Hippocampal formation (tissue), 2 donors: ENCODE results near the gene GLIS2.
"Not testable (repeated sequence)": the region's sequence is repeated elsewhere in the genome, so short reads cannot be mapped to it uniquely, and the experiment has no call there.

Source experiments
- DNase-seq, 2 donors: peaks; one replicate each; lab custom pipeline; 2025; lab: John Stamatoyannopoulos, UW

Gene GLIS2

DNA sequence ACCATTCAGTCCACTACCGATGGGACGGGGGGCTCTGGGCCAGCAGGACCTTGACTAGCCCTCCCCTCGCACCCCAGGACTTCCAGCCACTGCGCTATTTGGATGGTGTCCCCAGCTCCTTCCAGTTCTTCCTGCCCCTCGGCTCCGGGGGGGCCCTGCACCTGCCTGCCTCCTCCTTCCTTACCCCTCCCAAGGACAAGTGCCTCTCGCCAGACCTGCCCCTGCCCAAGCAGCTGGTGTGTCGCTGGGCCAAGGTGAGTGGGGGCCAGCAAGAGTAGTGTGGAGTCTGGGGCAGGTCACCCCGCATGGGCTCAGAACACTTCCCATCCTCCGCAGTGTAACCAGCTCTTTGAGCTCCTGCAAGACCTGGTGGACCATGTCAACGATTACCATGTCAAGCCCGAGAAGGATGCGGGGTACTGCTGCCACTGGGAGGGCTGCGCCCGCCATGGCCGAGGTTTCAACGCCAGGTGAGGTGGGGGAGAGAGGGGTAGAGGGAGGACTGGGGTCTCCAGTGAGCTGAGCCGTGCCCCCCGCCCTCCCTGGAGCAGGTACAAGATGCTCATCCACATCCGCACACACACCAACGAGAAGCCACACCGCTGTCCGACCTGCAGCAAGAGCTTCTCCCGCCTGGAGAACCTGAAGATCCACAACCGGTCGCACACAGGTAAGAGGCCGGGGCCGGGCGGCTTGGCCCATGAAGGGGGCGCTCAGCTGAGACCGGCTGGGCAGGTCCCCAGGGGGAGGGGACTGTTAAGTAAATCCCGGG lies 19.0 kb downstream of the GLIS2 start:
- no peak for DNase-seq

DNA sequence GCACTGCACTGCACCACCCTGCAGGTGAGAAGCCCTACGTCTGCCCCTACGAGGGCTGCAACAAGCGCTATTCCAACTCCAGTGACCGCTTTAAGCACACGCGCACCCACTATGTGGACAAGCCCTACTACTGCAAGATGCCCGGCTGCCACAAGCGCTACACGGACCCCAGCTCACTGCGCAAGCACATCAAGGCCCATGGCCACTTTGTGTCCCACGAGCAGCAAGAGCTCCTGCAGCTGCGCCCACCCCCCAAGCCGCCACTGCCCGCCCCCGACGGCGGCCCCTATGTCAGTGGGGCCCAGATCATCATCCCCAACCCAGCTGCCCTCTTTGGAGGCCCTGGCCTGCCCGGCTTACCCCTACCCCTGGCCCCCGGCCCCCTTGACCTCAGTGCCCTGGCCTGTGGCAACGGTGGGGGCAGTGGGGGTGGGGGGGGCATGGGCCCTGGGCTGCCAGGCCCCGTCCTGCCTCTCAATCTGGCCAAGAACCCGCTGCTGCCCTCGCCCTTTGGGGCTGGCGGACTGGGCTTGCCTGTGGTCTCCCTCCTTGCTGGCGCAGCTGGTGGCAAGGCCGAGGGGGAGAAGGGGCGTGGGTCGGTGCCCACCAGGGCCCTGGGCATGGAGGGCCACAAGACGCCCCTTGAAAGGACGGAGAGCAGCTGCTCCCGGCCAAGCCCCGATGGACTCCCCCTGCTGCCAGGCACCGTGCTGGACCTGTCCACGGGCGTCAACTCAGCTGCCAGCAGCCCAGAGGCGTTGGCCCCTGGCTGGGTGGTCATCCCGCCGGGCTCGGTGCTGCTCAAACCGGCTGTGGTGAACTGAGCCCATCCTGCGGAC lies 21.1 kb downstream of the GLIS2 start:
- DNase-seq: no peak

DNA sequence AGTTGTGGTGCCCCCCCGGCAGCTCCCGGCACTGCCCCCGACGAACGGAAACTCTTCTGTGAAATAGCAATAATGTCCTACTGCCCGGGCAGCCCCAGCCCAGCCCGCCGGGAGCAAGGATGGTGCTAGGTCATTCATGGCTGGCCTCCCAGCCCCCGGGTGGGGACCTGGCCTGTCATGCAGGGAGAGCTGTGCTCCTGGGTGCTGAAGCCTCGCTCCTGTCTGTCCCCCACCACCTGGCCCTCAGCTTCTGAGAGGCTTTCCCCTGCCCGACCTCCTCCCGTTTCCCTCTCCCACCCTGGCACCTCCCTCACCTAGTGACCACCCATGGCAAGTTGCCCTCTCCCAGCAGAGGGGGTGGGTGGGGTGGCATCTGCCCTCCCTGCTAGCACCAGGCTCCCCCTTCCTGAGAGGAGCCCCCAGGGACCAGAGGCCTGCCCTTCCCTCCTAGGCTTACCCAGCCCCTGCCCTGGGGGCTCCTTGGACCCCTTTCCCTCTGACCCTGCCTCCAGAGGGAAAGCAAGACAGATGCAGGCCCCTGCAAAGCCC lies 21.7 kb downstream of the GLIS2 start:
- DNase-seq: no peak

DNA sequence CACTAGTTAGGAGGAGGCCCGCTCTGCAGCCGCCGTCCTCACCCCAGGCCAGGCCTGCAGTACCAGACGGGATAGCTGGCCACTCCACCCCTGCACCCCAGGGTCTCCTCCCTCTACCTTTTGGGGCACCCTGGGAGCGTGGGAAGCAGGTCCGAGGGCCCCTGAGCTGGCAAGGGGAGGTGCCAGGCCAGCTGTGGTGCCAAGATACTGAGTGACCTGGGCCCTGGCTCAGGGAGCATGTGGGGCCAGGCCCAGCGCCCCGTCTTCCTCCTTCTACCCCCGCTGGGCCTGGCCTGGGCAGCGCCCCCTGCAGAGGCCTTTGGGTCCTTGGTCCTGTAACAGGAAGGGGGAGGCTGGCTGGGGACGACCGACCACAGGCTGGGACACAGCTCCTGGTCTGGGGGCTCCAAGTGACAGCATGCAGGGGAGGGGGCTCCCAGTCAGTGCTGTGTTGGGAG lies 22.3 kb downstream of the GLIS2 start:
- no peak for DNase-seq

DNA sequence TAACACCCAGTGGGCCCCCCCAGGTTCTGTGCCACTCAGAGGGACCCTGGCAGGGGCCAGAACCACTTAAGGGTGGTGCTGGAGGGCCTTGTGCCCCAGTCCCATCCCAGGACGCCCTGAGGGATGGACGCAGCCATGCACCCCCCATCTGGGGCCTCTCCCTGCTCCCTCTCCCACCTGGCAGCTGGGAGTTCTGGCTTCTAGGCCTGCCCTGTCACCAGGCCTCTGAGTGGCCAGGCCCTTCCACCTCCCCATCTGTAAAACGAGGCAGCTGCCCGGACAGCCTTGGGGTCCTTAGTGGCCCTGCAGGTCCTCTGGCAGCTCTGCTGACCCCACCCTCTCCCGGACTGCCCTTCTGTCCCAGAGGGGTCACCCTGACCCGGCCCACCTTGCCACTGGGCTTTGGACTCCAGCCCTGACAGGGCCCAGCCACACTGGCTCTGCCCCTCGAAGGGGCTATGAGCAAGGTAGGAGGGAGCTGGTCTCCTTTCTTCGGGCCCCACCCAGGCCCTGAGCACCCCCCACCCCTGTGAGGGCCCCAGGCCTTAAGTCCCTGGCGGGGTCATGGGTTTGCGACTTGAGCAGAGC lies 22.9 kb downstream of the GLIS2 start:
- no peak for DNase-seq

DNA sequence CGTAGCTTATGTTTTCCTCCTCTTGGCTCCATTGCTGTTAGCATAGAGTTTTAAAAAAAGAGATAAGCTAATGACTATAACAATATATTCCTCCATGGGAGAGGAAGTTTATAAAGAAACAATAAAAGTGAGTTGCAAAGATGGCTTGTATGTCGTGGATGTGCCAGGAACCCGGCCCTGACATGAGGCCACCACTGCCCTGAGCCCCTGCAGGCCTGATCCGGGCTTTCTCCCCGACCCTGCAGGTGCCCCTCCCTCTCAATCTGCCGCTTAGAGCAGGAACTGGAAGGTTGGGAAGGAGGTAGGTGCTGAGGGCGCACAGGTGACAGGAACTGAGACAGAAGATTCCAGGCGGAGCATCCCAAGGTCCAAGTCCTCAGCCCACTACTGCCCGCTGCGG lies 23.6 kb downstream of the GLIS2 start:
- DNase-seq: no peak

DNA sequence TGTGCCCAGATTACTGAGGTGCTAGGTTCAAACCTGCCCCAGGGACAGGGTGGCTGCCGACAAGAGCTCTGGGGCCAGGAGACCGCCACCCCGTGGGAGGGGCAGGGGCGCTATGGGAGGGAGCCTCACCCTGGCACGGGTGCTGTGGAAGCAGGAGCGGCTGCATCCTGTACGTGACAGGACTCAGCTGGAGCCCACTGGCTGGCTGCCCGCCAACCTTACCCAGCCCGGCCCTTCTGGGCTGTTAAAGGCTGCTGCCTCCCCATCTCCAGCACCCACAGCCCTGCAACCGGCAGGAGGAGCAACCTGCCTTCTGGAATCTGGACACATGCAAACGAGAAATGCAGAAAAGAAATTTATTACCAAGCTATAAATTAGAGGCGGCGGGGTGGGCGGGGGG lies 24.0 kb downstream of the GLIS2 start:
- DNase-seq: no peak

DNA sequence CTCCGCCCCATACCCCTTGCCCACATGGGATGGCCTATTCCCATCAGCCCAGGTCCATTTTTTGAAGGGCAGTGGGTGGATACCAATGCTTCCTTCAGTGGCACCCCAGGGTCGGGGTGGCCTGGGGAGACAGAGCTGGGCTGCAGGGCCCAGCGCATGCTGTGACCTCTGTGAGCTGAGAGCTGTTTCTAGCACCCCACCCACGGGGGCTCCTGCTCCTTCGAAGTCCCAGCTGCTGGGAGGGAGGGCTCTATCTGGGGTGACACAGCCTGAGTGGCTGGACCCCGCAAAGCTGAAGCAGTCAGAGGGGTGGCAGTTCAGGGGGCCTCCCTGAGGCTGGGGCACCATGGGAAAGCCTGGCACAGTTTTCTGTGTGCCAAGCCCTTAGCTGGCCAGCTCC lies 24.6 kb downstream of the GLIS2 start:
- no peak for DNase-seq

DNA sequence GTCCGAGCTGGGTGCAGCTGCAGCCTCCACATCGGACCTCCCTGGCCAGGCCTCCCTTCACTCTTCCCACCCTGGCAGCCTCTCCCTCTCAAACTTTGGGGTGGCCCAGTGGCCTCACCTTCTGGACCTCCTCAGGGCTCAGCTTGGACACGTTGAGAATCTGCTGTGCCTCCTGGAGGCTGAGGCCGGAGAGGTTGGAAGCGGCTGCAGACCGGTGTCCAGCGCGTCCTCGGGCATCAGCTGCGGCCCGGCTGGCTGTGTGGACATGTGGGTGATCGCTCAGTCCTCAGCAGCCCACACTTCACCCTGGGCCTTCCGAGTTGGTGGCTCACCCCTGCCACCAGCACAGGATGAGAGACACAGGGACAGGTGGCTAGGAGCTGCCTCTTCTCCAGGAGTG lies 25.4 kb downstream of the GLIS2 start:
- DNase-seq: no peak

DNA sequence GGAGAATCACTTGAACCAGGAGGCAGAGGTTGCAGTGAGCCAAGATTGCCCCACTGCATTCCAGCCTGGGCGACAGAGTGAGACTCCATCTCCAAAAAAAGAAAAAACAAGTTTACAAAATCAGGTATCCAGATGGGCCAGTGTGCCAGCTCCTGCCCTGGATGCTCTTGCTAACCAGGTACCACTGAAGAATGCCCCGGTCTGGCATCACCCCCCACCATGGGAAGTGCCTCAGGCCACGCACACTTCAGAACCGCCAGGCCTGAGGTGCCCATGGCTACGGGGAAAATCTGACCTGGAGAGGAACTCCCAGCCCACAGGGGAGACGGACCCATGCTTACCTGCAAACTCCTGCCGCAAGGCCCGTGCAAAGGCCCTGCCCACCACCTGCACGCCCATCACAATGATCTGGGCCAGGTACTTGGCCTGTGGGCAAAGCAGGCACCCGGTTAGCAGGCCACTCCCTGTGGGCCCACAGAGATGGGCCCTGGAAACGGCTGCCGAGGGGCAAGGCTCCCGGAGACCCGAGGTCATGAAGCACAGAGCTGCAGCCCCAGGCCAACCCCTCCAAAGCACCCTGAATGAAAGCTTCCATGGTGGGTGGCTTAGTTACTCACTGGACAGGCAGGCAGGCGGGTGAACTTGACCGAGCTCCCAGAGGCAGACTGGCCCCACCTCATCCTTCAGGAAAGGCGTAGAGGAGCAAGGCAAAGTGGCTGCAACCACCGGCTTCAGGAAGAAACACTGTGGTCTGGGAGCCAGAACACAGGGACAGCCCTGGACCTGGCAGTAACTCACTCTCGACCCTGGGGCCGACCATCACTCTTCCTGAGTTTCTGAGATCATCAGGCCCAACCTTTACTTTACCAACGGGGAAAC lies 27.2 kb downstream of the GLIS2 start:
- DNase-seq: no peak

DNA sequence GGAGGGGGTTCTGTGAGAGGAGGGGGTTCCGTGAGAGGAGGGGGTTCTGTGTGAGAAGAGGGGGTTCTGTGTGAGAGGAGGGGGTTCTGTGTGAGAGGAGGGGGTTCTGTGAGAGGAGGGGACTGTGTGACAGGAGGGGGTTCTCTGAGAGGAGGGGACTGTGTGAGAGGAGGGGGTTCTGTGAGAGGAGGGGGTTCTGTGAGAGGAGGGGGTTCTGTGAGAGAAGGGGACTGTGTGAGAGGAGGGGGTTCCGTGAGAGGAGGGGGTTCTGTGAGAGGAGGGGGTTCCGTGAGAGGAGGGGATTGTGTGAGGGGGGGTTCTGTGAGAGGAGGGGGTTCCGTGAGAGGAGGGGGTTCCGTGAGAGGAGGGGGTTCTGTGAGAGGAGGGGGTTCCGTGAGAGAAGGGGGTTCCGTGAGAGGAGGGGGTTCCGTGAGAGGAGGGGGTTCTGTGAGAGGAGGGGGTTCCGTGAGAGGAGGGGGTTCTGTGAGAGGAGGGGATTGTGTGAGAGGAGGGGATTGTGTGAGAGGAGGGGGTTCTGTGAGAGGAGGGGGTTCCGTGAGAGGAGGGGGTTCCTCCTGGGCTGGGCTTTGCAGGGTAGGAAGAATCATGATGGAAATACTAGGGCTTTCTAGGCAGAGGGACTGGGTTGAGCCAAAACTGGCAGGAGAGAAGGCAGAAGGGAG lies 28.6 kb downstream of the GLIS2 start:
- not testable (repeated sequence) for DNase-seq

DNA sequence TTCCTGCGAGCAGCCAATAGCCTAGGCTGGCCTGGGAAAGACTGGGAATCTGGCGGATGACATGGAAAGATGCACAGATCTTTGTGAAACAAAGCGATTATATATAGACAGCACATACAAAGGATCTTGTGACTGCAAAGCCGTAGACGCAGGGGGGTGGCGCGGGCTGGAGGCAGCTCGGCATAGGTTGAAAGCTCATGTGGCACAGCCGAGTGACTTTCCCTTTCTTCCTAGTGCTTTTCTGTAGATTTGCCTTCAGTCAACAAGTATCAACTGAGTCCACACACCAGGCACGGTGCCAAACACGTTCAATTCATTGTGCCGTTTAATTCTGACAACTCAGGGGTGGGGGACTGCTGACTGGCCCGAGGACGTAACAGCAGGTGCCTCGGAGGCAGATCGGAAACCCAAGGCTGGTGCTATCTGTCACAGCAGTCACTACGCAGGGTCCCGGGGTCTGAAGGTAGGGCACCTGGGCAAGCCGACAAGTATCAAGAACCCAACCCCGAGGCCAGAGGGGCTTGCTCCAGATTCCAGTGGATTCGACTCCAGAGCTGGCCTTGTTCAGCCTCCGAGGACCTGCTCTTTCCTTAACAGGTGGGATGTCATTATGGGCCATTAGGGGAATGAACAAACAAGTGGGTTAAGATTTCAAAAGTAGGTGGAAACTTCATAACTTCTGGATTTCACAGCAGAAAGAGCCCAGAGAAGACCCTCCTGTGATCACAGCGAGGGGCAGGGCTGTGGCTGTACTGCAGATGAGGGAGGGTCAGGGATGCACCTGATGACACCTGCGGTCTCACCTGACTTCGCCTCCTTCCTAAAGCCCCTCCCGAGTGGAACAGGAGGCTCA lies 29.3 kb downstream of the GLIS2 start:
- peak; percentile 25 to 62 for DNase-seq

DNA sequence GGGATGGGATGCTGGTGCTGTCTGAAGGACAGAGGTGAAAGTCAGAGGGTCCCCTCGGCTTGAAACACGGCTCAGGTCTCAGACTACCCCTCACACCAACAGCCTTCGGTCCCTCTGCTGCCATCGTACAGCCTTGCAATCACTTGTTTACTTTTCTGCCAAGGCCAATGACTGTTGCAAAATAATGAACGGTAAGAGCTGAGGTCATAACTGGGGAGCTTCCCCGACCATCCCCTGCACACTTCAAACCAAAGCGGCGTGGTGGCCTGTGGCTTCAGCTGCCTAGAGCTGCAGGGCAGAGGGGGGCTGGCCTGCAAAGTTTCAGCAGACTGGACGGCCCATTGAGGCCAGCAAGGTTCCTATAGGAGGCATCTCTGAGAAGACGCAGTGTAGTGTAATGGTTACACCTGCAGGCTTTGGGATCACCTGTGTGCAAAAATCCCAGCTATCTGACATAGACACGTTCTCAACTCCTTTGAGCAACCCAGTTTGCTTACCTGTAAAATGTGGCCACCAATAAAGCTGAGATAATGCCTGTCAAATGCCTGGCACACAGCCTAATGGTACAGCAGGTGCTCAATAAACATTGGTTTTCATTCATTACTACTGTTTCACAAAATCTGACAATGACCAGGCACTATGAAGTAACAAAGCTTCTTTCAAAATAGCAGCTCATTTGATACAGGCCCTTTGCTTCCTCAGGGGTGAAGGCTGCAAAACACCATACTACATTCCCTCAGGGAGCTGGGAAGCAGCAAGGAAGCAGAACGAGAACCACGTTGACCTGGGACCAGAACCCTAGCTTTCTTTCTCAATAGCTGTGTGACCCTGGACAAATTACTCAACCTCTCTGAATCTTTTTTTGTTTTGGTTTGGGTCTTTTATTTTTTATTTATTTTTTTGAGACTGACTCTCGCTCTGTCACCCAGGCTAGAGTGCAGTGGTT lies 30.2 kb downstream of the GLIS2 start:
- DNase-seq: no peak

DNA sequence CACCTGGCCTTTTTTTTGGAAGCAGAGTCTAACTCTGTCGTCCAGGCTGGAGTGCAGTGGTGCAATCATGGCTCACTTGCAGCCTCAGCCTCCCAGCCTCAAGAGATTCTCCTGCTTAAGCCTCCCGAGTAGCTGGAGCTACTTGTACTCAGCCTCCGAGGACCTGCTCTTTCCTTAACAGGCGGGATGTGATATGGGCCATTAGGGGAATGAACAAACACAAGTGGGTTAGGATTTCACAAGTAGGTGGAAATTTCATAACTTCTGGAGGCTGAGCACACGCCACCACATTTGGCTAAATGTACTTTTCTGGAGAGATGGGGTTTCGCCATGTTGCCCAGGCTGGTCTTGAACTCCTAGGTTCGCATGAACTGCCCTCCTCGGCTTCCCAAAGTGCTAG lies 31.1 kb downstream of the GLIS2 start:
- no peak for DNase-seq

DNA sequence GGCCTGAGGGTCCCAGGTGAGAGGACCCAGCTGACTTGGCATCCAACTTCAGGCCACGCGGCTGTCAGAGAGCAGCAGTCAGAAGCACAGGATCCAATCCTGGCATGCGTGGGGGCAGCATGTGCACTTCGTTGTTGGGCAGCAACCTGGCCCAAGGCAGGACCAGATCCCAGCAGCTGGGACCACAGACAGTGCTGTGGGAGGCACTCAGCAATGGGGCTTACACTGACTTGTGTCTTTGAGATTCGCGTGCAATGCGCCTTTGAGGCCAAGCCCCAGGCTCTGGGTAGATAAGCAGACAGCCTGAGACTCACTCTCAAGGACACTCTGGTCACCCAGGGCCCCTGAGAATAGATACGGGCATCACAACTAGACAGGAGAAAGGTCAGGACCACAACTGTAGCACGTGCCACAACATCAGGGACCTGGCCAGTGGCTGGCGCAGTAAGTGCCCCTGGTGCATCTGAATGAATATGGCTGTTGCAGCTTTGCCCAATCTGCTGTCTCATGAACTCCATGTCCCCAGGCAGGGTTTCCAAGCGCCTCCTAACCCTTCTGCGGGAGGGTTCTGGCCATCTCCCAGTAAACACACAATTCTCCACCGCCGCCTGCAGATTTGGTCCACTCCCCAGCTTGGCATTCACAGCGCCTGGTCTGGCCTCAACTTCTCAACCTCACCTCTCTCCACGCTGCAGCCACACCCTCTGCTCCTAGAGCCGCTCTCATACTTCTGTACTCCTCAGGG lies 32.1 kb downstream of the GLIS2 start:
- no peak for DNase-seq

DNA sequence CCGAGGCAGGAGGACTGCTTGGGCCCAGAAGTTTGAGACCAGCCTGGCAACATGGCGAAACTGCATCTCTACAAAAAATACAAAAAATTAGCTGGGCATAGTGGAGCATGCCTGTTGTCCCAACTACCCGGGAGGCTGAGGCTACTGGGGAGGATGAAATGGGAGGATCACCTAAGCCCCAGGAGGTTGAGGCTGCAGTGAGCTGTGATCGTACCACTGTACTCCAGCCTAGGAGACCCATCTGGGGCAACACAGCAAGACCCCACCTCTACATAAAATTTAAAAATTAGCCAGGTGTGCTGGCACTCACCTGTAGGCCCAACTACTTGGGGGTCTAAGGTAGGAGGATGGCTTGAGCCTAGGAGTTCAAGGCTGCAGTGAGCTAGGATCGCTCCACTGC lies 33.5 kb downstream of the GLIS2 start:
- DNase-seq: no peak

DNA sequence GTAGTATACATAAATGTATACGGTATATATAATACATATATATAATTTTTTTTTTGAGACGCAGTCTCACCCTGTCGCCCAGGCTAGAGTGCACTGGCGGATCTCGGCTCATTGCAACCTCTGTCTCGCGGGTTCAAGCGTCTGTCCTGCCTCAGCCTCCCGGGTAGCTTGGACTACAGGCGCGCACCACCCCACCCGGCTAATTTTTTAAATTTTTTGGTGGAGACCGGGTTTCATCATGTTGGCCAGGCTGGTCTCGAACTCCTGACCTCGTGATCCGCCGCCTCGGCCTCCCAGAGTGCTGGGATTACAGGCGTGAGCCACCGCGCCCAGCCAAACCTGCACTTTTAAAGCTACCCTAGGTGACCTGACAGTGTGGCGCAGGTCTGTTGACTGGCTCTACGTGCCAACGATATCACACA lies 34.5 kb downstream of the GLIS2 start:
- no peak for DNase-seq
